Limb (tissue), 2 donors: Measurements from ENCODE around the gene MOCS1.

Source experiments
- DNase-seq, 2 donors: peaks; one replicate each; pipeline ENCODE4 v3.0.0-alpha.2; 2016; ENCODE audit errors: extremely low spot score in 2 of 2

Gene MOCS1

DNA sequence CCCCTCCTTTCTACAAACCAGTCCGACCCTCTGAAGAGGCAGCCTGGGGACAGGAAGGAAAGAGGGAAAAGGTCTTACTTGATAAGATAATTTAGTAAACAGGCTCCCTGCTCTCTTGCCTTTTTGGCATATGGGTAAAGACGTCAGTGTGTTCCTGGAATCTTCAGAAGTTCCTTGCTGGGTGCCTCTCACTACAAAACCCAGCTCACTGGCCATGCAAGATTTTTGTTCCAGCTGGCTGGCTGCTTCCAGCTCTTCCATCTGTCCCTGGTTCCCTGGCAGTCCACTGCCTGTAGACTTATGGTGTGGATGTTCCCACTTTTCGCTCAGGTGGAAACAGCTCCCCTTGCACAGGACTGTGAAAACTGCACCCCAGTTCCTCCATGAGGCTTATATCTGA is 57.4 kb downstream of the MOCS1 start:
- DNase-seq, result no peak

DNA sequence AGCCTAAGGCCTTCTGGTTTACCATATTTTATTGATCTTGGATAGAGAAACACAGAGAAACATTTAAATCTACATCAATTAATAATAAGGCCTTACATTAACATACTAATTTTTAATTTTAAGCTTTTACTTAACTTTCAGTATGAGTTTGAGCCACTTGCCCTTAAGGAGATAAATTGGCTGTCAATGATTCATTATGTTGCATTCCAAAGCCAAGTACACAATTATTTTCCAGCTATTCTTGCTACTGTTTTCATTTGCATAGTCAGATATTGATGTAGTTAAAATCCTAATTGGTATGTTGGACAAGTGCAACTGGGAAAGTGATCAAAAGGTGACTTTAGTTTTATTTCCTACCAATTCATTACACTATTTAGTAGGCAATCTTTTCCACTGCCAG is 58.2 kb downstream of the MOCS1 start:
- DNase-seq, result no peak

GRCh38 chr6:39873439-39873838 is 60.8 kb downstream of the MOCS1 start:
- DNase-seq, result no peak

DNA sequence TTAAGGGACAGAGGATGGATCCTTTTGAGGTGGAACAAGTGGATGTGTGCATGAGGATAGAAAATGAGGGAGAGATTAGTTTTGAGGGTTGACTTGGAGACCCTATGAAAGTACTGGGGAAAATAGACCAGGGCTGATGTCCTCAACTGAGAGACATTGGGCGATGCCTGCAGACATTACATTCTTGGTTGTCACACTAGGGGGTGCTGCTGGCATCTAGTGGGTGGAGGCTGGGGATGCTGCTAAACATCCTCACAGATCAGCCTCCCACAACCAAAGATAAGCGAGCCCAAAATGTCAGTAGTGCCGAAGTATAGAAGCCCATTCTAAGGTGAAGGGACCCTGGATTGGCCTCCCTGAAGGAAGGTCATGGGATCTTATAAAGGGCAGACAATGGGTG is 63.3 kb downstream of the MOCS1 start:
- DNase-seq, result no peak

DNA sequence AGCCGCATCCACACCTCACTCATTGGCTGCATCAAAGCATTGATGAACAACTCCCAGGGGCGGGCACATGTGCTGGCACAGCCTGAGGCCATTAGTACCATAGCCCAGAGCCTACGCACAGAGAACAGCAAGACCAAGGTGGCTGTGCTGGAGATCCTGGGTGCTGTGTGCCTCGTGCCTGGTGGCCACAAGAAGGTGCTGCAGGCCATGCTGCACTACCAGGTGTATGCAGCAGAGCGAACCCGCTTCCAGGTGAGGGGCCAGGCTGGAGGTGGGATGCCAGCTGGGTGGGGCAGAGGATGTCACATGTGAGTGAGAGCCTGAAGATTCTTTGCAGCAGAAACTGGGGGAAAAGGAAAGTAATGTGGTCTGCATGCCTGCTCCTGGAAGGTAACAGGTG is 66.7 kb downstream of the MOCS1 start:
- DNase-seq, result no peak

- DNase-seq, result peak in 1 of 2 donors; percentile 62
Observed at GRCh38 chr6:39865011-39865888, 69.0 kb downstream of the MOCS1 start.

- DNase-seq, result no peak
Observed at GRCh38 chr6:39861663-39862062, 72.6 kb downstream of the MOCS1 start.

- no peak for DNase-seq
Observed at GRCh38 chr6:39859025-39859424, 75.2 kb downstream of the MOCS1 start.

DNA sequence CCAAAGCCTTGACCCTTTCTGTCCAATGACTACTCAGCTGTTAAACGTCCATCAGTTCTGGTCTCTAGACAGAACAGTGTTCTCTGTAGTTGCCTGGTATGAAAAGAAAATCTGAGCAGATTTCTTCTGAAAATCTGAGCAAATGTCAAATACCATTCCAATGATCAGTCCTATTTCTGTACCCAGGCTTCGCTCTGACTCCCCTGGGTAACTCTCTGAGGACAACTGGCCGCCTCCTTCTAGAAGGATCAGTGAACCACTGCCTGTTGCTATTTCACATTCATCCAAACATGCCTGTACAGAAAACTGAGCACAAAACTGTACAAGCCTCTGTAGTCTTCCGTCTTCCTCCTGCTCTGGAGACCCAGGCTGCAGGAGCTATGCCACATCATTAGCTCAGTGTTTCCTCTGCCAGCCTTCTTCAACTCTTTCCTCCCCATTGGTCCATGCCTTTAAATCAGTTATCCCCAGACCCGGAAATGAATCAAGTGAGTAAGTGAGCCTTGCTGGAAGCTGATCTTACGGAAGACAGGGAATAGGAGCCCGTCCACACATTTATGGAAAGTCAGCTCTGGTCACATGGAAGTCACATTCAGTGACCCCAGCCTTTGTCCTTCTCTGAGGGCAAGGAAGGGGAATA is 78.8 kb downstream of the MOCS1 start:
- DNase-seq, result no peak
